Erythroblast (primary cell): ENCODE data around the gene KIF13A.

ENCODE experiments used
- GATA1 ChIP-seq: IDR thresholded peaks from 2 replicates; pipeline ENCODE4 v1.6.1; 2011; ENCODE audit warnings: low read depth, mild to moderate bottlenecking, control low read depth, low read length, moderate library complexity
- POLR2A ChIP-seq: IDR thresholded peaks from 2 replicates; pipeline ENCODE4 v1.6.1; 2011; ENCODE audit warnings: mild to moderate bottlenecking, low read length

GRCh38 chr6:17886891-17887290, 100.5 kb downstream of the KIF13A start:
- TF ChIP-seq POLR2A (no peak), GATA1 (no peak)
